ENCODE results near the gene INMT.

INMT gene

GRCh38 chr7:30750683-30751650 is 968 bp upstream of the INMT start:
- H3K4me3 ChIP-seq (ENCODE audit: low read depth, low read length): no peak overlapping the region

GRCh38 chr7:30752484-30752883 is 549 bp downstream of the INMT start:
- no peak overlapping the region for H3K4me3 ChIP-seq (ENCODE audit: low read depth, low read length)

- no peak overlapping the region for H3K4me3 ChIP-seq (ENCODE audit: low read depth, low read length)
Observed at GRCh38 chr7:30752979-30753378, 1.0 kb downstream of the INMT start.

GRCh38 chr7:30754315-30754877 is 2.5 kb downstream of the INMT start:
- H3K4me3 ChIP-seq (ENCODE audit: low read depth, low read length): no peak overlapping the region

GRCh38 chr7:30755384-30756154 is 3.6 kb downstream of the INMT start:
- no peak overlapping the region for H3K4me3 ChIP-seq (ENCODE audit: low read depth, low read length)

- H3K4me3 ChIP-seq (ENCODE audit: low read depth, low read length): no peak overlapping the region
Observed at GRCh38 chr7:30757342-30757692, 5.4 kb downstream of the INMT start.

- no peak overlapping the region for H3K4me3 ChIP-seq (ENCODE audit: low read depth, low read length)
Observed at GRCh38 chr7:30760514-30761213, 8.7 kb downstream of the INMT start.

- no peak overlapping the region for H3K4me3 ChIP-seq (ENCODE audit: low read depth, low read length)
Observed at GRCh38 chr7:30761214-30762156, 9.6 kb downstream of the INMT start.

- no peak overlapping the region for H3K4me3 ChIP-seq (ENCODE audit: low read depth, low read length)
Observed at GRCh38 chr7:30764030-30764975, 12.4 kb downstream of the INMT start.

GRCh38 chr7:30765408-30765807 is 13.5 kb downstream of the INMT start:
- no peak overlapping the region for H3K4me3 ChIP-seq (ENCODE audit: low read depth, low read length)

GRCh38 chr7:30770845-30771173 is 18.9 kb downstream of the INMT start:
- H3K4me3 ChIP-seq (ENCODE audit: low read depth, low read length): peak overlapping the region; percentile 60

GRCh38 chr7:30771174-30771879 is 19.4 kb downstream of the INMT start, which contains the start of gene MINDY4:
Gene MINDY4 (plus strand): TSS chr7:30771417. CDS start chr7:30771494, 77 bp downstream.
- peak within 1 kb of the TSS; percentile 60 for H3K4me3 ChIP-seq (ENCODE audit: low read depth, low read length)

- H3K4me3 ChIP-seq (ENCODE audit: low read depth, low read length): peak overlapping the region; percentile 60
Observed at GRCh38 chr7:30771880-30772425, 20.0 kb downstream of the INMT start.

- H3K4me3 ChIP-seq (ENCODE audit: low read depth, low read length): no peak overlapping the region
Observed at GRCh38 chr7:30772984-30773383, 21.0 kb downstream of the INMT start.

- no peak overlapping the region for H3K4me3 ChIP-seq (ENCODE audit: low read depth, low read length)
Observed at GRCh38 chr7:30775992-30776391, 24.1 kb downstream of the INMT start.

- H3K4me3 ChIP-seq (ENCODE audit: low read depth, low read length): no peak overlapping the region
Observed at GRCh38 chr7:30776971-30777370, 25.0 kb downstream of the INMT start.

- no peak overlapping the region for H3K4me3 ChIP-seq (ENCODE audit: low read depth, low read length)
Observed at GRCh38 chr7:30778255-30779025, 26.5 kb downstream of the INMT start.
